HG03196 (cell line): ENCODE data around the gene TMEM191B.
A peak's percentile ranks its signal among the peaks of the same experiment; 100 is the strongest.
"Not testable (repeated sequence)": the region's sequence is repeated elsewhere in the genome, so short reads cannot be mapped to it uniquely, and the experiment has no call there.

Experiments
- ATAC-seq: cut with Tn5 transposase; IDR thresholded peaks from one replicate; pipeline ENCODE4 v1.9.1; 2021; ENCODE audit not compliant: unreplicated experiment

The TMEM191B gene

DNA sequence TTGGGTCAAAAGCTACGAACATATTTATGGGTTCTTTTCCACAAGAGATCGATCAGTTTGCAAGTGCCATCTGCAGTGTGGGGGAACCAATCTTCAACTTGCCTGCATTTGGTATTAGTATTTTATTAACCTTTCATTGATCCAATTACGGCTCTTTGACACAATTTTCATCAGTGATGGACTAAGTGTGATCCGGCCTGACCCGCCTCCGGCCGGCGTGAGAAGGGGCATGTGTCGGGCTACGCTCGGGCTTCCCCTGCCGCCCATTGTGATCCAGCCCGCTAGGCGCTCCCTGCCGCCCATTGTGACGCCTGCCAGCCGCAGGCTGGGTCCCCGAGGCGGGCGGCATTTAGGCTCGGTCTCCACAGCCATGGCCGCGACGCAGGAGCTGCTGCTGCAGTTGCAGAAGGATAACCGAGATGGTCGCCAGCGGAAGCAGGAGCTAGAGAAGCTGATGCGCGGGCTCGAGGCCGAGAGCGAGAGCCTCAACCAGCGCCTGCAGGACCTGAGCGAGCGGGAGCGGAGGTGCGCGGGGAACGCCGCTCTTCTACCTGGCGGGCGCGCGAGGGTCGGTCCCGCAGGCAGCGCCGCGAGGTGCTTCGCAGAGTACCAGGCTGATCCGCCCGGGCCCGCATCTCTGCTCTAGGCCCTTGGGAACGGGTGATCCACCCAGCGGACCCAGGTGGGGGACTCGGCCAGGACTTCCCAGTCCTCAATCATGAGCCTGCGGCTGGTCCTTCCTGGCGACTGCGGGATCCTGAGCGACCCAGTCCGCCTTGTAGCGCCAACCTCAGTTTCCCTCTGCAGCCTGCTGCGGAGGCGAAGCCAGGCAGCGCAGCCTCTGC, at the start of gene TMEM191B:
Gene TMEM191B (plus strand): TSS at position 51 of the 845 bp plus-strand sequence. CDS start 179 bp downstream, at position 230.
- peak; percentile 32 for ATAC-seq

DNA sequence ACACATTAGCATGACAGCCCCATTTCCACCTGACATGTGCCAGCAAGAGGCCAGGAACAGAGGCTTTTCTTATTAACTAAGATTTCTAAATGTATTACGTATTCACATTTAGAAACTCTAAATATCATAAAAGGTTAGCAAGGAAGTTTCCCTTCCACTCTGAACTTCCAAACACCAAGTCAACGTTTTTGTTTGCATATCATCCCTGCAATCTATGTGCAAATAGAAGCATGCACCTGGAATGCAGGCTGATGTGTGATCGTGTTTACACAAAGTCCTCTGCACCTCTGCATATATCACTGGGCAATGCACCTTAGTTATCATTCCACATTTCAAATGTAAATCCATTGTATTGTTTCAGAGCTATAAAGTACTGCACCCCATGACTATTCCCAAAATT, 31.4 kb upstream of the TMEM191B start:
- ATAC-seq = not testable (repeated sequence)

- not testable (repeated sequence) for ATAC-seq
Observed at GRCh38 chr22:18511327-18511726, 16.3 kb upstream of the TMEM191B start.

DNA sequence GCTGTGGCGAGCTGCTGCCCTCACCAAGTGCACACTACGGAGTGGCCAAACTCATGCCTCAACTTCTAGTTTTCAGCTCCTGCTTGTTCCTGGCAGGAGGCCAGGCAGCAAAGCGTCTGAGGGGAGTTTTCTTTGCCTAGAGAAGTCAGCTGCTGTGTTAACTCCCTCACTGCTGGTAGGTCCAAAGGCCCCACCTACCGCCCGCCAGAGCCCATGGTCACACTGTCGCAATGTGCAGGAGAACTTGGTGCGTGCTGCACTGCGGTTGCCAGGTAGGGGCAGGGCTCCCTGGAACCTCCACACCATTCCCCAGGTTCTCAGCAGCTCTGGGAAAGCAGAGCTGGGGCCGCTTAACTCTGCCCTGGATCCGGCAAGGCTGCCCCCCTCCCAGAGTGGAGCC, 15.2 kb upstream of the TMEM191B start:
- not testable (repeated sequence) for ATAC-seq

DNA sequence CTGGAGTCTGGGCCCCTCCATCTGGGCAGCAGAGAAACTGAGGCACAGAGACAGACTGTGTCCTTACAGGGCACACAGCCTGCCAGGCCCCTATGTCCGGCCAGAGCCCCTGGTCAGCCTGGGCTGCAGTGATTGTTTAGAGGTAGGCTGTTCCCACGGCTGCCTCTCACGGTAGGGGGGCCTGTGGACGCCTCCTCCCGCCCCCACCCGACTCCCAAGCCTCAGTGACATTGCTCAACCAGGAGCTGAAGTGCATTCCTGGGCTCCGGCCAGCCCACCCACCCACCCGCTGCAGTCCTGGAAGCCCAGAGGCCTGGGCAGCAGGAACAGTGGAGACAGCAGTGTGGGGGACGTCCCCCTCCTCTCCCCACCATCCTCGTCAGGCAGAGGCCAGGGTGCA, 14.1 kb upstream of the TMEM191B start:
- not testable (repeated sequence) for ATAC-seq

DNA sequence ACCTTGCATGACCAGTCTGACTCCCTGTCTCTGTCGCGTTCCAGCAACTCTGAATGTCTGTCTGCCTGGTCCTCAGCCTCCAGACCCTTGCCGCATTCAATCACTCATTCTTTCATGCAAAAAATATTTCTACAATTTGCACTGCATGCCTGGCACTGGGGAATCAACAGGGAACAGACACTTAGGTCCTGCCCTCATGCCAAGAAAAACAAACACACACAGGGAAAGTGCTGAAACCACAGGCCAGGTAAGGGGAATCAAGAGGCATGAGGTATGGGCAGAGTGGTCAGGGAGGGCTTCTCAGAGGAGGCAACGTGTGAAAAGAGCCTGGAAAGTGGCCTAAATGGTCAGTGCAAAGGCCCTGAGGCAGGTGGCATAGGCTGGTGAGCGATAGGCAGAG, 9.5 kb upstream of the TMEM191B start, which contains the start of gene GGTLC3:
Gene GGTLC3 (minus strand): TSS at position 101 of the 400 bp plus-strand sequence. CDS start 264 bp downstream, outside the sequence.
- ATAC-seq = not testable (repeated sequence)

GRCh38 chr22:18522762-18523161, 4.8 kb upstream of the TMEM191B start:
- not testable (repeated sequence) for ATAC-seq

DNA sequence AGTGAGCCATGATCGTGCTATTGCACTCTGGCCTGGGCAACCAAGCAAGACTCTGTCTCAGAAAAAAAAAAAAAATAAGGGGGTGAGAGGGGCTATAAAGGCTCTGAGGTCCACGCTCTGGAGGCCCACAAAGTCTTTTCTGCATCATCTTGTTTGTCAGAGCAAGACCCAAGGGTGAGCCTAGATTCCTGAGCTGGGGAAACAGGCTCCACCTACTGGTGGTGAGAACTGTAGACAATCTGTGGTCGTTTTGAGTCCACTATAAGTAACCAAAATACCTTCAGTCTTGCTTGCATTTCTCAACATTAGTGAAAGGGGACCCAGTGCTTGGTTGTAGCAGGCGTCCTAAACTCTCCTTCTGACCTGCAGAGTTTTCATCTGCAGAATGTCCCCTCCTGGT, 4.3 kb upstream of the TMEM191B start:
- not testable (repeated sequence) for ATAC-seq

GRCh38 chr22:18528597-18529415, 1.2 kb downstream of the TMEM191B start:
- ATAC-seq = peak; percentile 69

- peak; percentile 16 for ATAC-seq
Observed at GRCh38 chr22:18529416-18530145, 2.0 kb downstream of the TMEM191B start.

DNA sequence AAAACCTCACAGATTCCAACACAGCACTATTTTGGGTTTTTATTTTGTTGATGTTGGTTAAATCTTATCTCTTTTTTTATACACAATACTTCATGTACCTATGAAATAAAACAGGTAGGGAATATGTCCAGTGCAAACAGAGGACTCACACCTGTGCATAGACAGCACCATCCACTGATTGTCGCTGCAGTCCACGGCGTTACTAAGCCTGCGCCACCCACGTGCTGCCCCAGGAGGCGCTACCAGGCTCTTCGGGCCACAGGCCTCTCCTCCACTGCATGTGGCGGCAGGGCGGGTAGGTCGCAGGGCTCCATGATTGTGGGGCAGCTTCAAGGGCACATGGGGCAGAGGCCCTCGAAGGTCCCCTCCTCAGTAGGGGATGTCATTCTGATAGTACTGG, 6.0 kb downstream of the TMEM191B start:
- ATAC-seq = not testable (repeated sequence)

DNA sequence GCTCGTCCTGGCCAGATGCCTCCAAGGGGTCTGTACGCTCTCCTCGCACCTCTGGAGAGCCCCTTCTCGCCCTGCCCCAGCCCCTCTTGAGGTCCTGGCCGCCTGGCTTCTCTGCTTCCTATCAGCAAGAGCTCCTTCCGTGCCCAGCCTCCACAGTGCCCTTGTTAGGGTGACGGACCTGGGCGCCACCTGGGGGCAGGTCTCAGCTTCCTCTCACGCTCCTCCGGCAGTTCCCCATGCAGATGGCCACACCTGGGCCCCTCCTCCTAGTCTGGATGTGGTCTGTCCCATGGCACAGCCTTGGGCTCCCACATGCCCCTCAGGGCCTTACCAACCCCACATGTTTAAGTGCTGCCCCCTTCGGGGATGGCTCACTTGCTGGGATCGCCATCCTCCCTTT, 6.7 kb downstream of the TMEM191B start:
- not testable (repeated sequence) for ATAC-seq

GRCh38 chr22:18539994-18540393, 12.4 kb downstream of the TMEM191B start:
- ATAC-seq = not testable (repeated sequence)

DNA sequence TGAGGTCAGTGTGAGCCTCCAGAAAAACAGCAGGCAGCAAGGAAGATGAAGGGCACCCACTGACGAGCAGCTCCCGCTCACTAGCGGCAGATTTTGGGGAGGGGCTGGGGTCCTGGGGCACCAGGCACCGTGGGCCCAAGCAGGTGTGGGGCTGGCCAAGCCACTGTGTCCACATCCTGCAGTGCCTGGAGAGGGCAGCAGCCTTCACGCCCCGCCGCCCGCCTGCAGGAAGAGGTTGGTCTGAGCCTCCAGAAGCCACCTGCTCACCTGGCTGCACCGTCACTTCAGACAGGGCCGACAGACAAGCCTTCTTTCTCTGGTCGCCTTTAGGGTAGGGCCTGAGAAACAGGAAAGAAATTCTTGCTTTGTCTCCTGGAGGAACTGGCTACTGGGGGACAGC, 15.8 kb downstream of the TMEM191B start:
- ATAC-seq = not testable (repeated sequence)

DNA sequence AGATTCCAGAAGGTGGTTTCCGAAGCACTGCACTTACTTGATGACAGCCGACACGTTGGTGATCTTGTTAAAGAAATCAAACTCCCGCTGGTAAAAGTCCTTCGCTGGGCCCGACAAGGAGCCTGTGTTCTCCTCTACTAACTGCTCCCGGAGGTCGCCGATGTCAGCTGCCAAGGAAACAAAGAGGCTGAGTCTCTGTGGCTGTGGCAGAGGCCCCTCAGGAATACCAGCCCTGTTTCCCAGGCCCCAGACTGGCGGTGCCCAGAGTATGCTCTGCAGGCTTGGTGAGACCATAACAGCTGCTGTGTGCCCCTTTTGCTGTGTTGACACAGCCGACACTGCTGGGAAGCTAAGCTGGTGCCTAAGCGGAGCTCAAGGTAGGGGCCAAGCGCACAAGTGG, 17.0 kb downstream of the TMEM191B start:
- ATAC-seq = not testable (repeated sequence)

DNA sequence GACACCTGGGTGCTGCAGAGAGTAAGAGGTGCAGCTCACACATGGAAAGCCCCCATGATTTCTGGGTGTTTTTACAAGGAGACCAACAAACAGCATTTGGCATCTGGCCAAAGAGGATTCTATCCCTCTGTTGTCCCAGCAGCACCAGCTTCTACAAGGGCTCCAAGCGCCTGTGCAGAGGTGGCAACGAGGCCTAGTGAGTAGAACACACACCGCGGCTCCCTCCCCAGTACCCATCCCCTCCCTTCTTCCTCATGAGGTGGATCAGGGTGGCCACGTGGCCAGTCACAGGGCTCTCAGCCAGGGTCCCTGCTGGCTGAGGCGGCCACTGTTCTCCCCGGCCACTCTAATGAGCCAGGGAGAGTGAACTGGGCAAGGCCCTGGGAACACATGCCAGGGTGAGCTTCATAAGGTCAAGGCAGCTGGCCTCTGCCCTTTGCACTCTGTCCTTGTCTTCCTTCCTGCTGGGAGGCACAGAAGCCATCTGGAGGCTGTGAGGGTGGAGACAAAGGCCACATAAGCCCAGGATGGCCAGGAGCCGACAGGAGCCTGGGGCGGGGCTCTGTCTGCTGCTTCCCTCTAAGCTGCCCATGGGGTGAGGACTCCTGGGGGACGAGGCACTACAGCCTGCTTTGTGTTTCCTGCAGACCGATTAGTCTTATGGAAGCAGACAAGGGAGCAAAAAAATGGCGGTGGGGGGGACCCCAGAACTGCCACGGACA, 22.0 kb downstream of the TMEM191B start:
- not testable (repeated sequence) for ATAC-seq

DNA sequence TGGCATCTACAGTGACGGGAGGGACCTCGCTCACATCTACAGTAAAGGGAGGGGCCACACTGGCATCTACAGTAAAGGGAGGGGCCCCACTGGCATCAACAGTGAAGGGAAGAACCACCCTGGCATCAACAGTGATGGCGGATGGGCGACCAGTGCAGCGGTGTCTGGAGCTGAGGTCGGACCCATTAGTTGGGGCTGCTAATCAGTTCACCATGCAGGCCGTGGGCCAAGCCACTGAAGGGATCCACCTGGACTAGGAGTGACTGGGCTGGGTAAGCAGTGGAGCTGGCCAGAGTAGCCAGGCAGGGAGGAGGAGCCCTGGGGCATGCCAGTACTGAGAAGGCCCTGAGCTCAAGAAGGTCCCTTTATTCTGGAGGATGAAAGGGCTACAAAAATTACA, 23.4 kb downstream of the TMEM191B start:
- not testable (repeated sequence) for ATAC-seq

GRCh38 chr22:18552839-18553597, 25.4 kb downstream of the TMEM191B start:
- ATAC-seq = not testable (repeated sequence)
